Stomach (tissue), 9 donors: Measurements from ENCODE around the gene PCSK4. TPM values are rescaled to one million over a fixed set of nuclear protein-coding genes. Genes with fewer than 3 reads are reported as not detected.

Experiments used
- DNase-seq, 2 donors: peaks; one replicate each; pipeline versions ENCODE4 v3.0.0 to v3.0.0-alpha.2; 2013 to 2019
- H3K27ac ChIP-seq, 5 donors: fragments of 200-600 bp in 4 of 5; sonication (generic) in 4 of 5; one replicate each; pipeline ENCODE4 v1.5.1; 2013 to 2019; ENCODE audit warnings: mild to moderate bottlenecking in 1 of 5, moderate library complexity in 1 of 5
- H3K27me3 ChIP-seq, 3 donors: fragments of 200-600 bp; sonication (generic); one replicate each; pipeline ENCODE4 v1.5.1; 2017 to 2019; ENCODE audit warnings: mixed run types in 1 of 3
- H3K36me3 ChIP-seq, 4 donors: fragments of 200-600 bp; sonication (generic); 1 replicate in 3 of 4; 2 replicates in 1 of 4; pipeline ENCODE4 v1.5.1; 2016 to 2019
- H3K4me1 ChIP-seq, 4 donors: fragments of 200-600 bp; sonication (generic); one replicate each; pipeline ENCODE4 v1.5.1; 2016 to 2019
- H3K4me3 ChIP-seq, 4 donors: fragments of 200-600 bp; sonication (generic) in 3 of 4; one replicate each; pipeline ENCODE4 v1.5.1; 2016 to 2019; ENCODE audit warnings: mild to moderate bottlenecking in 1 of 4
- H3K9me3 ChIP-seq, 4 donors: fragments of 200-600 bp; sonication (generic); one replicate each; pipeline ENCODE4 v1.5.1; 2016 to 2019
- EP300 ChIP-seq: sonication (generic); formaldehyde crosslinking; IDR thresholded peaks from one replicate; pipeline ENCODE4 v1.6.1; 2017; ENCODE audit warnings: antibody characterized with exemption
- POLR2A ChIP-seq, 4 donors: fragments of 450-650 bp; IDR thresholded peaks; one replicate each; pipeline ENCODE4 v1.6.1; 2016; ENCODE audit warnings: antibody characterized with exemption in 4 of 4, control low read depth in 2 of 4, mild to moderate bottlenecking in 1 of 4, moderate library complexity in 1 of 4
- POLR2AphosphoS5 ChIP-seq, 3 donors: sonication (generic); formaldehyde crosslinking; IDR thresholded peaks; one replicate each; pipeline ENCODE4 v1.6.1; 2016; ENCODE audit warnings: antibody characterized with exemption in 3 of 3
- WGBS, 5 donors: extraction: QIAGEN DNeasy Blood & Tissue Kit in 3 of 5; methylation state at CpG; one replicate each; pipeline versions ENCODE4 v1.1.5 to v1.1.7; 2013 to 2018; 5-methylcytosine and 5-hydroxymethylcytosine counted together
- intact Hi-C: fragments of 100-400 bp; cut with DNase I; formaldehyde crosslinking; loops from one replicate; pipeline ENCODE4 v1.15.1; 2023; ENCODE audit warnings: low total_unique reads
- polyA plus RNA-seq, 3 donors: library from polyadenylated mRNA; stranded (reverse); fragments of 200-250 nt; gene quantifications; one replicate each; pipeline ENCODE4 v1.2.3, GENCODE V29; 2013
- total RNA-seq, 5 donors: library from RNA; depleted of rRNA; stranded (reverse); fragments of >200 nt; gene quantifications; one replicate each; pipeline versions ENCODE4 v1.1.0 to v1.2.3, GENCODE V29; 2014 to 2016
- TF ChIP-seq, protein P1 (sequence below), 7 experiments: fragments of 450-650 bp in 4 of 7; fragments of 200-600 bp in 3 of 7; sonication (generic) in 3 of 7; IDR thresholded peaks; one replicate each; pipeline ENCODE4 v1.5.1; 2016 to 2019; ENCODE audit warnings: antibody characterized with exemption in 7 of 7, control low read depth in 2 of 7, mild to moderate bottlenecking in 1 of 7
- donor health status: healthy with polysubstance abuse.
- donor health status: Bipolar disorder and iron deficiency.
- donor health status: healthy.

Gene PCSK4
- total and polyA plus RNA-seq, 8 donors: 1.7 to 26.8 (median 4.1) TPM; not detected in 2

DNA sequence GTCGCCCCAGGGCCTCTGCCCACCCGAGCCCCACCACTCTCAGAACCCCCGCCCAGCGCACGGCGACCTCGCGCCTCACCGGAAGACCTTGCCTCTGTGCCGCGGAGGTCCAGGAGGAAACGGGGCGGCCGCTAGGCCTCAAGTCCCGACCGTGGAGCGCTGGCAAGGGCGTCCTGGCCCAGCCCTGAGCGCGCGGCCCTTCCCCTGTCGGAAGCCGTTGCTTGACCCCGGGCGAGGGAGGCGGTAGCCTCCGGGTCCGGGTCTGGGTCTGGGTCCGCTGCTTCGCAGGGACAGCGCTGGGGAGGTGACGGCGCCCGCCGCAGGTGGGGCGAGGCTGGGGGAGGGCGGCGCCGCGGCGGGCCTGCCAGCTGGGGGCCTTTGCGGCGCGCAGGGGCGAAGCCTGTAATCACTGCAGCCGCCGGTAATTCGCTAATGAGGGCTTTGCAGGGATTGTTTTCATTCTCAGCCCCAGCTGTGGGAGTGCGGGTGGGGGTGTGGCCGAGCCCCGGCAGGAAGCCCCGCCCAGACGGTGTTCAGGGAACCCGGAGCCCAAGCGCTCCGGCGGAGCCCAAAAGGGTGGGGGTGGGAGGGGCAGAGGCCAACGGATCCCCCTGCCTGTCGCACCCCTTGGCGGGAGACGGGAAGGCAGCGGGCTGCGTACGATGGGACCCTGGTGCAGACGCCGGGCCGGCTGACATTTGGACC, 19.7 kb downstream of the PCSK4 start:
- Histone ChIP-seq H3K27ac (no peak overlapping the region), H3K4me3 (peak overlapping the region; percentile 34 to 62 (median 38)), H3K9me3 (no peaks in the 10 kb centered on the region), H3K4me1 (peaks cover 61 to 87% (median 83%) of the 10 kb centered on the region in 4 donors), H3K27me3 (peaks cover 42 to 99% (median 82%) of the 10 kb centered on the region in 3 donors), H3K36me3 (peaks cover 0 to 15% (median 12%) of the 10 kb centered on the region in 4 donors)
- TF ChIP-seq POLR2AphosphoS5 (IDR thresholded peaks at IDR 0.05) (no peak), POLR2A (IDR thresholded peaks at IDR 0.05) (no peak), EP300 (no peak)
- TF ChIP-seq, protein P1, sequence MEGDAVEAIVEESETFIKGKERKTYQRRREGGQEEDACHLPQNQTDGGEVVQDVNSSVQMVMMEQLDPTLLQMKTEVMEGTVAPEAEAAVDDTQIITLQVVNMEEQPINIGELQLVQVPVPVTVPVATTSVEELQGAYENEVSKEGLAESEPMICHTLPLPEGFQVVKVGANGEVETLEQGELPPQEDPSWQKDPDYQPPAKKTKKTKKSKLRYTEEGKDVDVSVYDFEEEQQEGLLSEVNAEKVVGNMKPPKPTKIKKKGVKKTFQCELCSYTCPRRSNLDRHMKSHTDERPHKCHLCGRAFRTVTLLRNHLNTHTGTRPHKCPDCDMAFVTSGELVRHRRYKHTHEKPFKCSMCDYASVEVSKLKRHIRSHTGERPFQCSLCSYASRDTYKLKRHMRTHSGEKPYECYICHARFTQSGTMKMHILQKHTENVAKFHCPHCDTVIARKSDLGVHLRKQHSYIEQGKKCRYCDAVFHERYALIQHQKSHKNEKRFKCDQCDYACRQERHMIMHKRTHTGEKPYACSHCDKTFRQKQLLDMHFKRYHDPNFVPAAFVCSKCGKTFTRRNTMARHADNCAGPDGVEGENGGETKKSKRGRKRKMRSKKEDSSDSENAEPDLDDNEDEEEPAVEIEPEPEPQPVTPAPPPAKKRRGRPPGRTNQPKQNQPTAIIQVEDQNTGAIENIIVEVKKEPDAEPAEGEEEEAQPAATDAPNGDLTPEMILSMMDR (IDR thresholded peaks at IDR 0.05): no peak
- intact Hi-C loops: no loop called here
- 0 to 2% (median 1%) methylated on average over 2 to 67 of the region's 67 CpGs for WGBS, 5 donors
- DNase-seq: peak; percentile 57 to 78

DNA sequence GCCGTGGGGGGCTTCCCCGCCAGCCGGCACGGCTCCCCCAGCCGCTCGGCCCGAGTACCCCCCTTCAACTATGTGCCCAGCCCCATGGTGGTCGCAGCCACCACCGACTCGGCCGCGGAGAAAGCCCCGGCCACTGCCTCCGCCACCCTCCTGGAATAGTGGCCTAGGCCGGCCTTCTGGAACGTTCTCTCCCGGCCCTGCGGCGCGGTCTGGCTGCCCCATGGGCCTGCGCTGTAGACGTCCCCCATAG, 20.2 kb downstream of the PCSK4 start:
- H3K4me3 ChIP-seq: peak overlapping the region; percentile 34 to 62 (median 38)
- peaks cover 42 to 100% (median 87%) of the 10 kb centered on the region in 3 donors for H3K27me3 ChIP-seq
- intact Hi-C loops: no loop called here
- 0 to 9% (median 6%) methylated on average over 6 to 22 of the region's 22 CpGs for WGBS, 5 donors
- TF ChIP-seq POLR2A (IDR thresholded peaks at IDR 0.05) (no peak), POLR2AphosphoS5 (IDR thresholded peaks at IDR 0.05) (no peak), EP300 (no peak)
- TF ChIP-seq, protein P1 (IDR thresholded peaks at IDR 0.05): no peak
- peaks cover 0 to 10% (median 8%) of the 10 kb centered on the region in 4 donors for H3K36me3 ChIP-seq
- no peak overlapping the region for H3K27ac ChIP-seq
- H3K4me1 ChIP-seq: peaks cover 61 to 92% (median 88%) of the 10 kb centered on the region in 4 donors
- no peak for DNase-seq
- no peaks in the 10 kb centered on the region for H3K9me3 ChIP-seq

DNA sequence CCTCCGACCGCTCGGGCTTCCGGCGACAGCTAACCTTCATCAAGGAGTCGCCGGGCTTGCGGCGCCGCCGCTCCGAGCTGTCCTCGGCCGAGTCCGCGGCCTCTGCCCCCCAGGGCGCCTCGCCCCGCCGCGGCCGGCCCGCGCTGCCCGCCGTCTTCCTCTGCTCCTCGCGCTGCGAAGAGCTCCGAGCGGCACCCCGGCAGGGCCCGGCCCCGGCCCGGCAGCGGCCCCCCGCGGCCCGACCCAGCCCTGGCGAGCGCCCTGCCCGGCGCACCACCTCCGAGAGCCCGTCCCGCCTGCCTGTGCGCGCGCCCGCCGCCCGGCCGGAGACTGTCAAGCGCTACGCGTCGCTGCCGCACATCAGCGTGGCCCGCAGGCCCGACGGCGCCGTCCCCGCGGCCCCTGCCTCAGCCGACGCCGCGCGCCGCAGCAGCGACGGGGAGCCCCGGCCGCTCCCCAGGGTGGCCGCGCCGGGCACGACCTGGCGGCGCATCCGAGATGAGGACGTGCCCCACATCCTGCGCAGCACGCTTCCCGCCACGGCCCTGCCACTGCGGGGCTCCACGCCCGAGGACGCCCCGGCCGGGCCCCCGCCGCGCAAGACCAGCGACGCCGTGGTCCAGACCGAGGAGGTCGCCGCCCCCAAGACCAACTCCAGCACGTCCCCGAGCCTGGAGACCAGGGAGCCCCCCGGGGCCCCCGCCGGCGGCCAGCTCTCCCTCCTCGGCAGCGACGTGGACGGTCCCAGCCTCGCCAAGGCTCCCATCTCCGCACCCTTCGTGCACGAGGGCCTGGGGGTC, 20.7 kb downstream of the PCSK4 start:
- no peak for TF ChIP-seq EP300
- TF ChIP-seq POLR2AphosphoS5 (IDR thresholded peaks at IDR 0.05): no peak
- TF ChIP-seq POLR2A (IDR thresholded peaks at IDR 0.05): no peak
- TF ChIP-seq, protein P1 (IDR thresholded peaks at IDR 0.05): no peak
- Histone ChIP-seq H3K36me3 (peaks cover 0 to 5% (median 2%) of the 10 kb centered on the region in 4 donors), H3K9me3 (no peaks in the 10 kb centered on the region), H3K27me3 (peaks cover 42 to 100% (median 87%) of the 10 kb centered on the region in 3 donors), H3K4me1 (peaks cover 61 to 92% (median 88%) of the 10 kb centered on the region in 4 donors), H3K27ac (no peak overlapping the region), H3K4me3 (peak overlapping the region; percentile 34 to 62 (median 38))
- intact Hi-C loops: no loop called here
- DNase-seq: peak in 1 of 2 donors; percentile 56
- WGBS, 5 donors: 0 to 2% (median 1%) methylated on average over 7 to 117 of the region's 117 CpGs; no CpG with 5 or more reads in 1 of the 5 donors

DNA sequence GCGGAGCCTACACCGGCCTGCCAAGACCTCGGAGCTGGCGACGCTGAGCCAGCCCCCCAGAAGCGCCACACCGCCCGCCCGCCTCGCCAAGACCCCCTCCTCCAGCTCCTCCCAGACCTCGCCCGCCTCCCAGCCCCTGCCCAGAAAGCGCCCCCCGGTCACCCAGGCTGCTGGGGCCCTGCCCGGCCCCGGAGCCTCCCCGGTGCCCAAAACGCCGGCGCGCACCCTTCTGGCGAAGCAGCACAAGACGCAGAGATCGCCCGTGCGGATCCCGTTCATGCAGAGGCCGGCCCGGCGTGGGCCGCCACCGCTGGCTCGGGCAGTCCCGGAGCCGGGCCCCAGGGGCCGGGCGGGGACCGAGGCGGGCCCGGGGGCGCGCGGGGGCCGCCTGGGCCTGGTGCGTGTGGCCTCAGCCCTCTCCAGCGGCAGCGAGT, 21.3 kb downstream of the PCSK4 start:
- peaks cover 61 to 87% (median 85%) of the 10 kb centered on the region in 4 donors for H3K4me1 ChIP-seq

More for the DNA sequence above, 21.3 kb downstream of the PCSK4 start:
- Histone ChIP-seq H3K27me3 (peaks cover 42 to 96% (median 84%) of the 10 kb centered on the region in 3 donors), H3K27ac (no peak overlapping the region), H3K4me3 (peak overlapping the region in 3 of 4 donors; percentile 27 to 38 (median 34)), H3K36me3 (no peaks in the 10 kb centered on the region), H3K9me3 (no peaks in the 10 kb centered on the region)
- peak in 1 of 2 donors; percentile 50 for DNase-seq
- intact Hi-C loops: no loop called here
- TF ChIP-seq, protein P1 (IDR thresholded peaks at IDR 0.05): no peak
- no peak for TF ChIP-seq POLR2A (IDR thresholded peaks at IDR 0.05)
- TF ChIP-seq POLR2AphosphoS5 (IDR thresholded peaks at IDR 0.05): no peak
- no peak for TF ChIP-seq EP300
- 1 to 6% (median 3%) methylated on average over 17 to 47 of the region's 47 CpGs for WGBS, 5 donors
